ENCODE data around the gene WHAMM. TPM values are rescaled to one million over a fixed set of nuclear protein-coding genes. Genes with fewer than 3 reads are reported as not detected.

WHAMM gene
- polyA plus RNA-seq, 2 of the 4 experiments (the other 2 are of a cell fraction): 5.1 to 5.6 TPM

GRCh38 chr15:82855286-82856100 is 46.1 kb downstream of the WHAMM start:
- 81% methylated on average over 17 of the region's 17 CpGs for WGBS (ENCODE audit: missing lambda C conversion rate)
- no peaks in the 10 kb centered on the region for H3K4me1 ChIP-seq
- H3K4me2 ChIP-seq: no peak overlapping the region
- H3K9me3 ChIP-seq: no peaks in the 10 kb centered on the region
- FAIRE-seq (no peak), DNase-seq (ENCODE audit: low read depth in 1 of 2, low spot score in 1 of 2) (no peak), ATAC-seq (no peak)
- ChIA-PET POLR2A (no interaction called here), CTCF (interaction anchor here (0.7 to 1.0 kb wide), 2 partner anchors 12 to 26 kb away, joined by 3 to 4 read pairs; no protein-coding TSS in a partner anchor)
- H3K4me3 ChIP-seq: no peak overlapping the region
- H3K27ac ChIP-seq: no peak overlapping the region
- no peak for TF ChIP-seq POLR2AphosphoS2 (conservative IDR thresholded peaks at IDR 0.05; ENCODE audit: low read length)
- TF ChIP-seq, protein P1, sequence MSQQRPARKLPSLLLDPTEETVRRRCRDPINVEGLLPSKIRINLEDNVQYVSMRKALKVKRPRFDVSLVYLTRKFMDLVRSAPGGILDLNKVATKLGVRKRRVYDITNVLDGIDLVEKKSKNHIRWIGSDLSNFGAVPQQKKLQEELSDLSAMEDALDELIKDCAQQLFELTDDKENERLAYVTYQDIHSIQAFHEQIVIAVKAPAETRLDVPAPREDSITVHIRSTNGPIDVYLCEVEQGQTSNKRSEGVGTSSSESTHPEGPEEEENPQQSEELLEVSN (IDR thresholded peaks at IDR 0.05; ENCODE audit: borderline replicate concordance, low read depth): no peak
- TF ChIP-seq KDM1A (IDR thresholded peaks at IDR 0.05; ENCODE audit: low read depth): no peak
- no peak for TF ChIP-seq CBX2 (IDR thresholded peaks at IDR 0.05; ENCODE audit: borderline replicate concordance, low read depth)
- TF ChIP-seq JUNB (IDR thresholded peaks at IDR 0.05): no peak
- no peak for TF ChIP-seq MAX (IDR thresholded peaks at IDR 0.05)
- no peak for TF ChIP-seq ZFP36 (IDR thresholded peaks at IDR 0.05; ENCODE audit: borderline replicate concordance, partially characterized antibody)
- no peak for TF ChIP-seq ESRRA (IDR thresholded peaks at IDR 0.05; ENCODE audit: borderline replicate concordance, low read length)
- no peak for TF ChIP-seq TFCP2L1 (CRISPR knock-in tag; IDR thresholded peaks at IDR 0.05)
- TF ChIP-seq POLR2A (IDR thresholded peaks at IDR 0.05; ENCODE audit: low read length): no peak
- TF ChIP-seq BHLHE40 (IDR thresholded peaks at IDR 0.05; ENCODE audit: low read depth, low read length): no peak
- TF ChIP-seq, protein P2, sequence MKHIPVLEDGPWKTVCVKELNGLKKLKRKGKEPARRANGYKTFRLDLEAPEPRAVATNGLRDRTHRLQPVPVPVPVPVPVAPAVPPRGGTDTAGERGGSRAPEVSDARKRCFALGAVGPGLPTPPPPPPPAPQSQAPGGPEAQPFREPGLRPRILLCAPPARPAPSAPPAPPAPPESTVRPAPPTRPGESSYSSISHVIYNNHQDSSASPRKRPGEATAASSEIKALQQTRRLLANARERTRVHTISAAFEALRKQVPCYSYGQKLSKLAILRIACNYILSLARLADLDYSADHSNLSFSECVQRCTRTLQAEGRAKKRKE (CRISPR knock-in tag; IDR thresholded peaks at IDR 0.05; ENCODE audit: low read depth): no peak
- no peak for TF ChIP-seq PHF8 (IDR thresholded peaks at IDR 0.05; ENCODE audit: borderline replicate concordance, low read depth)

- WGBS (ENCODE audit: missing lambda C conversion rate): 87% methylated on average over 10 of the region's 10 CpGs
- Histone ChIP-seq H3K27ac (no peak overlapping the region), H3K4me1 (no peaks in the 10 kb centered on the region), H3K4me2 (no peak overlapping the region), H3K4me3 (no peak overlapping the region), H3K9me3 (no peaks in the 10 kb centered on the region)
- DNase-seq (ENCODE audit: low read depth in 1 of 2, low spot score in 1 of 2) (no peak), FAIRE-seq (no peak), ATAC-seq (no peak)
- POLR2A ChIA-PET: interaction anchor here (0.6 kb wide), 1 partner anchor 91 kb away, joined by 4 read pairs; no protein-coding TSS in a partner anchor
- TF ChIP-seq ZC3H11A (IDR thresholded peaks at IDR 0.05) (no peak), JUNB (IDR thresholded peaks at IDR 0.05) (no peak), FOSB (CRISPR knock-in tag; IDR thresholded peaks at IDR 0.05) (no peak), FOXS1 (CRISPR knock-in tag; IDR thresholded peaks at IDR 0.05) (no peak), NR3C1 (IDR thresholded peaks at IDR 0.05) (no peak), CTCF (IDR thresholded peaks at IDR 0.05) (no peak), EHF (CRISPR knock-in tag; IDR thresholded peaks at IDR 0.05) (no peak), BHLHE40 (IDR thresholded peaks at IDR 0.05; ENCODE audit: low read depth, low read length) (no peak), POLR2AphosphoS2 (conservative IDR thresholded peaks at IDR 0.05; ENCODE audit: low read length) (no peak), EP300 (IDR thresholded peaks at IDR 0.05) (no peak), REST (IDR thresholded peaks at IDR 0.05) (no peak), KDM1A (IDR thresholded peaks at IDR 0.05; ENCODE audit: low read depth) (no peak)
- TF ChIP-seq, protein P3, sequence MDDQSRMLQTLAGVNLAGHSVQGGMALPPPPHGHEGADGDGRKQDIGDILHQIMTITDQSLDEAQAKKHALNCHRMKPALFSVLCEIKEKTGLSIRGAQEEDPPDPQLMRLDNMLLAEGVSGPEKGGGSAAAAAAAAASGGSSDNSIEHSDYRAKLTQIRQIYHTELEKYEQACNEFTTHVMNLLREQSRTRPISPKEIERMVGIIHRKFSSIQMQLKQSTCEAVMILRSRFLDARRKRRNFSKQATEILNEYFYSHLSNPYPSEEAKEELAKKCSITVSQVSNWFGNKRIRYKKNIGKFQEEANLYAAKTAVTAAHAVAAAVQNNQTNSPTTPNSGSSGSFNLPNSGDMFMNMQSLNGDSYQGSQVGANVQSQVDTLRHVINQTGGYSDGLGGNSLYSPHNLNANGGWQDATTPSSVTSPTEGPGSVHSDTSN (IDR thresholded peaks at IDR 0.05): no peak
- TF ChIP-seq, protein P1 (IDR thresholded peaks at IDR 0.05; ENCODE audit: borderline replicate concordance, low read depth): no peak
- CTCF ChIA-PET: interaction anchor here (0.6 to 1.0 kb wide), 4 partner anchors 11 to 144 kb away, joined by 3 to 4 read pairs (median 4); no protein-coding TSS in a partner anchor
Observed at GRCh38 chr15:82856397-82857170, 47.2 kb downstream of the WHAMM start.
